GM23338 (cell line): ENCODE data around the gene DUSP15. TPM values are rescaled to one million over a fixed set of nuclear protein-coding genes. Genes with fewer than 3 reads are reported as not detected.

ENCODE experiments used
- ATAC-seq: fragments of 200-7000 bp; cut with Tn5 transposase; 3 replicates; pipeline ENCODE4 v1.9.1; 2020
- DNase-seq: peaks from one replicate; pipeline ENCODE4 v3.0.0-alpha.2; 2015; ENCODE audit warnings: low spot score
- H2AFZ ChIP-seq: fragments of 200-600 bp; sonication (generic); 2 replicates; pipeline ENCODE4 v1.8.0; 2016; ENCODE audit warnings: antibody characterized with exemption, mild to moderate bottlenecking, moderate library complexity
- H3F3A ChIP-seq: fragments of 200-600 bp; sonication (generic); replicated peaks from 2 replicates; pipeline ENCODE4 v1.8.0; 2017; ENCODE audit warnings: antibody characterized with exemption, mixed run types, low read depth
- H3K27ac ChIP-seq: fragments of 200-600 bp; sonication (generic); 2 replicates; pipeline ENCODE4 v1.6.1; 2016; ENCODE audit warnings: low read depth
- H3K27me3 ChIP-seq: fragments of 200-600 bp; sonication (generic); 2 replicates; pipeline ENCODE4 v1.8.0; 2016; ENCODE audit warnings: mild to moderate bottlenecking, mixed run types, moderate library complexity; ENCODE audit not compliant: insufficient read depth
- H3K36me3 ChIP-seq: fragments of 200-600 bp; sonication (generic); 2 replicates; pipeline ENCODE4 v1.8.0; 2016; ENCODE audit warnings: mild to moderate bottlenecking; ENCODE audit not compliant: insufficient read depth
- H3K4me1 ChIP-seq: fragments of 200-600 bp; sonication (generic); 2 replicates; pipeline ENCODE4 v1.8.0; 2016; ENCODE audit warnings: mild to moderate bottlenecking, moderate library complexity; ENCODE audit not compliant: insufficient read depth
- H3K4me2 ChIP-seq: fragments of 200-600 bp; sonication (generic); 2 replicates; pipeline ENCODE4 v1.7.1; 2017; ENCODE audit warnings: mixed run types
- H3K4me3 ChIP-seq: fragments of 200-600 bp; sonication (generic); 2 replicates; pipeline ENCODE4 v1.6.1; 2016; ENCODE audit warnings: mixed run types
- H3K79me2 ChIP-seq: fragments of 200-600 bp; sonication (generic); replicated peaks from 2 replicates; pipeline ENCODE4 v1.8.0; 2017; ENCODE audit warnings: mild to moderate bottlenecking; ENCODE audit not compliant: insufficient read depth
- H3K9me2 ChIP-seq: fragments of 200-600 bp; sonication (generic); 2 replicates; pipeline ENCODE4 v1.8.0; 2017; ENCODE audit not compliant: insufficient read depth
- H4K20me1 ChIP-seq: fragments of 200-600 bp; sonication (generic); replicated peaks from 2 replicates; pipeline ENCODE4 v1.8.0; 2017; ENCODE audit warnings: mild to moderate bottlenecking; ENCODE audit not compliant: insufficient read depth
- H3K27ac Mint-ChIP-seq: 2 replicates; pipeline ENCODE4 v1.8.0; 2020; ENCODE audit warnings: inconsistent platforms, mild to moderate bottlenecking, moderate library complexity, mixed read lengths
- H3K27me3 Mint-ChIP-seq: 3 replicates; pipeline ENCODE4 v1.8.0; 2022; ENCODE audit warnings: low read depth, mild to moderate bottlenecking, moderate library complexity, mixed read lengths, inconsistent platforms; ENCODE audit not compliant: insufficient read depth, poor library complexity
- H3K36me3 Mint-ChIP-seq: 3 replicates; pipeline ENCODE4 v1.8.0; 2021; ENCODE audit warnings: low read depth, mild to moderate bottlenecking, inconsistent platforms, moderate library complexity, mixed read lengths
- H3K4me1 Mint-ChIP-seq: 3 replicates; pipeline ENCODE4 v1.8.0; 2020; ENCODE audit warnings: mild to moderate bottlenecking, inconsistent platforms, mixed read lengths
- H3K4me3 Mint-ChIP-seq: 3 replicates; pipeline ENCODE4 v1.8.0; 2021; ENCODE audit warnings: moderate library complexity, mild to moderate bottlenecking, inconsistent platforms, mixed read lengths
- H3K9me3 Mint-ChIP-seq: 3 replicates; pipeline ENCODE4 v1.8.0; 2020; ENCODE audit warnings: moderate library complexity, mild to moderate bottlenecking, inconsistent platforms, mixed read lengths
- CTCF ChIP-seq, 2 experiments: fragments of 200-600 bp in 1 of 2; sonication (generic) in 1 of 2; conservative IDR thresholded peaks; 2 replicates each; pipeline versions ENCODE4 v1.5.1 to v1.6.1; 2016 to 2017; ENCODE audit warnings: antibody characterized with exemption in 2 of 2, low read depth in 2 of 2, mild to moderate bottlenecking in 2 of 2, moderate library complexity in 1 of 2
- EZH2 ChIP-seq: fragments of 200-600 bp; sonication (generic); IDR thresholded peaks from one replicate; pipeline ENCODE4 v1.8.0; 2017; ENCODE audit warnings: antibody characterized with exemption, mild to moderate bottlenecking, low read depth; ENCODE audit not compliant: unreplicated experiment
- EZH2phosphoT487 ChIP-seq: fragments of 200-600 bp; sonication (generic); IDR thresholded peaks from one replicate; pipeline ENCODE4 v1.8.1; 2018; ENCODE audit warnings: antibody characterized with exemption; ENCODE audit not compliant: unreplicated experiment
- JUNB ChIP-seq: IDR thresholded peaks from one replicate; pipeline ENCODE4 v1.6.1; 2016; ENCODE audit warnings: antibody characterized with exemption; ENCODE audit not compliant: unreplicated experiment
- POLR2AphosphoS5 ChIP-seq: IDR thresholded peaks from 2 replicates; pipeline ENCODE4 v1.6.1; 2016; ENCODE audit warnings: antibody characterized with exemption, low read depth
- REST ChIP-seq: IDR thresholded peaks from one replicate; pipeline ENCODE4 v1.6.1; 2018; ENCODE audit warnings: antibody characterized with exemption; ENCODE audit not compliant: unreplicated experiment
- polyA plus RNA-seq: library from polyadenylated mRNA; unstranded; fragments of >200 nt; fragmentation: Nextera tagmentation; extraction: Ambion mirVana; gene quantifications from 2 replicates; pipeline ENCODE4 v1.2.1, GENCODE V29; 2016
- total RNA-seq: library from RNA; depleted of rRNA; stranded (reverse); fragments of >200 nt; shearing (Covaris generic); gene quantifications from 2 replicates; pipeline ENCODE4 v1.2.3, GENCODE V29; 2014

Gene DUSP15
- total and polyA plus RNA-seq, 2 experiments from 2014 or later = 0.61 to 2.8 TPM

- H3K79me2 ChIP-seq = no peaks in the 10 kb centered on the region
- Mint-ChIP-seq H3K27me3 (peaks cover 30% of the 10 kb centered on the region), H3K9me3 (peaks cover 43% of the 10 kb centered on the region; the same call in 2 of the 3 replicates), H3K36me3 (no peaks in the 10 kb centered on the region; the same call in 2 of the 3 replicates), H3K27ac (no peak overlapping the region), H3K4me1 (peaks cover 11% of the 10 kb centered on the region; the same call in 2 of the 3 replicates), H3K4me3 (peak overlapping the region; percentile 84)
- TF ChIP-seq JUNB (no peak), EZH2 (no peak), POLR2AphosphoS5 (no peak), REST (no peak)
- peak overlapping the region; percentile 98 for H3K4me3 ChIP-seq
- no peaks in the 10 kb centered on the region; the same call in none of the 2 replicates for H4K20me1 ChIP-seq
- peak overlapping the region; percentile 100 for H3K4me2 ChIP-seq
- peak overlapping the region; percentile 72; the same call in 1 of the 2 replicates for H2AFZ ChIP-seq
- H3K36me3 ChIP-seq = no peaks in the 10 kb centered on the region
- peaks cover 21% of the 10 kb centered on the region; the same call in 1 of the 2 replicates for H3K4me1 ChIP-seq
- DNase-seq (no peak), ATAC-seq (no peak)
- no peaks in the 10 kb centered on the region for H3K9me2 ChIP-seq
- peaks cover 50% of the 10 kb centered on the region for H3K27me3 ChIP-seq
- peaks cover 26% of the 10 kb centered on the region for H3F3A ChIP-seq
- no peak overlapping the region for H3K27ac ChIP-seq
Observed at GRCh38 chr20:31862506-31862905, 7.8 kb downstream of the DUSP15 start.

GRCh38 chr20:31862157-31862470 is 8.2 kb downstream of the DUSP15 start:
- Histone ChIP-seq H3K27me3 (peaks cover 48% of the 10 kb centered on the region), H3F3A (peaks cover 24% of the 10 kb centered on the region), H3K27ac (no peak overlapping the region), H3K36me3 (no peaks in the 10 kb centered on the region), H3K4me1 (peaks cover 21% of the 10 kb centered on the region; the same call in 1 of the 2 replicates), H3K4me3 (peak overlapping the region; percentile 98), H4K20me1 (no peaks in the 10 kb centered on the region; the same call in none of the 2 replicates), H3K79me2 (no peaks in the 10 kb centered on the region), H2AFZ (peak overlapping the region; percentile 72), H3K9me2 (no peaks in the 10 kb centered on the region), H3K4me2 (peak overlapping the region; percentile 100)
- H3K9me3 Mint-ChIP-seq = peaks cover 43% of the 10 kb centered on the region; the same call in 2 of the 3 replicates
- H3K27me3 Mint-ChIP-seq = peaks cover 30% of the 10 kb centered on the region
- peaks cover 11% of the 10 kb centered on the region; the same call in 2 of the 3 replicates for H3K4me1 Mint-ChIP-seq
- DNase-seq (no peak), ATAC-seq (no peak)
- peak overlapping the region; percentile 68; the same call in 1 of the 2 replicates for H3K27ac Mint-ChIP-seq
- H3K4me3 Mint-ChIP-seq = peak overlapping the region; percentile 84
- H3K36me3 Mint-ChIP-seq = no peaks in the 10 kb centered on the region; the same call in 2 of the 3 replicates
- no peak for TF ChIP-seq REST
- no peak for TF ChIP-seq EZH2phosphoT487
- TF ChIP-seq CTCF (conservative IDR thresholded peaks at IDR 0.05; ENCODE audit: low read depth in 2 of 2) = no peak
